ENCODE data around the gene CAMTA1. TPM values are rescaled to one million over a fixed set of nuclear protein-coding genes. Genes with fewer than 3 reads are reported as not detected.

CAMTA1 gene
- total RNA-seq, 1 experiment from 2014 or later: 219 TPM

GRCh38 chr1:7553042-7553690 is 767.9 kb downstream of the CAMTA1 start:
- no peak for DNase-seq (ENCODE audit: low read depth)

- peak; percentile 20 for DNase-seq (ENCODE audit: low read depth)
Measured at GRCh38 chr1:7554385-7555235, 769.4 kb downstream of the CAMTA1 start.

- peak; percentile 73 for DNase-seq (ENCODE audit: low read depth)
Measured at GRCh38 chr1:7555391-7556185, 770.3 kb downstream of the CAMTA1 start.

- DNase-seq (ENCODE audit: low read depth): no peak
Measured at GRCh38 chr1:7557301-7557891, 772.1 kb downstream of the CAMTA1 start.

GRCh38 chr1:7558041-7558461 is 772.8 kb downstream of the CAMTA1 start:
- DNase-seq (ENCODE audit: low read depth): no peak

- no peak for DNase-seq (ENCODE audit: low read depth)
Measured at GRCh38 chr1:7558481-7558880, 773.2 kb downstream of the CAMTA1 start.

- no peak for DNase-seq (ENCODE audit: low read depth)
Measured at GRCh38 chr1:7558921-7559869, 773.9 kb downstream of the CAMTA1 start.

GRCh38 chr1:7560128-7560527 is 774.9 kb downstream of the CAMTA1 start:
- DNase-seq (ENCODE audit: low read depth): no peak

GRCh38 chr1:7560601-7561181 is 775.4 kb downstream of the CAMTA1 start:
- DNase-seq (ENCODE audit: low read depth): no peak

GRCh38 chr1:7561331-7561921 is 776.2 kb downstream of the CAMTA1 start:
- no peak for DNase-seq (ENCODE audit: low read depth)

- DNase-seq (ENCODE audit: low read depth): no peak
Measured at GRCh38 chr1:7561936-7562728, 776.9 kb downstream of the CAMTA1 start.

GRCh38 chr1:7562729-7563605 is 777.7 kb downstream of the CAMTA1 start:
- DNase-seq (ENCODE audit: low read depth): no peak

GRCh38 chr1:7564137-7564536 is 778.9 kb downstream of the CAMTA1 start:
- DNase-seq (ENCODE audit: low read depth): no peak

- no peak for DNase-seq (ENCODE audit: low read depth)
Measured at GRCh38 chr1:7565099-7565750, 780.0 kb downstream of the CAMTA1 start.

GRCh38 chr1:7566417-7567375 is 781.4 kb downstream of the CAMTA1 start:
- no peak for DNase-seq (ENCODE audit: low read depth)

GRCh38 chr1:7567376-7567775 is 782.1 kb downstream of the CAMTA1 start:
- no peak for DNase-seq (ENCODE audit: low read depth)
